Keratinocyte (primary cell): ENCODE measurements around the gene VSIG2.

Experiments
- CTCF ChIP-seq, 3 experiments: IDR thresholded peaks in 1 of 3; conservative IDR thresholded peaks in 1 of 3; optimal IDR thresholded peaks in 1 of 3; 2 replicates in 2 of 3; 3 replicates in 1 of 3; pipeline versions ENCODE3 to v1.5.1; 2011; ENCODE audit warnings: low read length in 3 of 3, mild to moderate bottlenecking in 3 of 3, moderate library complexity in 2 of 3, control low read depth in 1 of 3, inconsistent platforms in 1 of 3; ENCODE audit not compliant: insufficient read depth in 2 of 3; ENCODE audit errors: extremely low read depth in 1 of 3
- EZH2 ChIP-seq: IDR thresholded peaks from one replicate; pipeline ENCODE4 v1.6.1; 2012; ENCODE audit warnings: inconsistent platforms, mild to moderate bottlenecking, low read length, moderate library complexity

GRCh38 chr11:124793466-124794278, 41.6 kb upstream of the VSIG2 start:
- peak; percentile 32 to 63 (median 61) for TF ChIP-seq CTCF (optimal IDR thresholded peaks at IDR 0.05 in 1 of 3, IDR thresholded peaks at IDR 0.05 in 1 of 3, conservative IDR thresholded peaks at IDR 0.05 in 1 of 3; ENCODE audit: extremely low read depth in 1 of 3, insufficient read depth in 2 of 3, low read length in 3 of 3)
- TF ChIP-seq EZH2, result no peak
